ENCODE measurements around the gene ABCA13. TPM values are rescaled to one million over a fixed set of nuclear protein-coding genes. Genes with fewer than 3 reads are reported as not detected.

The ABCA13 gene
- total RNA-seq, 1 donor from 2014 or later = 0.34 TPM

DNA sequence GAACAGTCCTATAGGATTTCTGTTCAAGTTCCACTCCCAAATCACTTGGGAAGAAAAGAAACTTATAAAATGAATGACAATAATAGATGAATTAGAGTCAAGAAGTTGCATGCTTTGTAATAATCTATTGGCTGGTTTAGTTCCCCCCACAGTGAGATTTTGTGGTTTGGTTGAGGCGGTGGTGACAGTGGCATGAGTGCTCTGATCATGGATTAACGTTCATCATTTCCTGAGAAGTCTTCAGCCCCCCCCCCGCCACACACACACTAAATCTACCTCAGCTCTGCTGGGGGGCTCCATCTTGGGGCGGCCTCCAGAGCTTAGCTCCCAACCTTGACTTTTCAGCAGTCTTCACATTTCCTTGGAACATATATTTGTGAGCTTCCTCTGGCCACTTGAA lies 121.7 kb downstream of the ABCA13 start:
- no peaks in the 10 kb centered on the region for H3K9me3 Mint-ChIP-seq (ENCODE audit: unreplicated experiment)

GRCh38 chr7:48295296-48295971 lies 124.2 kb downstream of the ABCA13 start:
- Histone ChIP-seq H3K4me2 (ENCODE audit: low read length) (no peak overlapping the region), H3K4me3 (ENCODE audit: insufficient read depth, low read depth, low read length) (no peak overlapping the region), H3K36me3 (ENCODE audit: insufficient read depth, low read length) (no peaks in the 10 kb centered on the region), H3K9me3 (ENCODE audit: insufficient read depth, low read depth, low read length) (no peaks in the 10 kb centered on the region), H4K20me1 (ENCODE audit: insufficient read depth, low read length) (no peaks in the 10 kb centered on the region), H2AFZ (ENCODE audit: low read depth, low read length) (no peak overlapping the region), H3K79me2 (ENCODE audit: insufficient read depth, low read length) (no peaks in the 10 kb centered on the region), H3K27me3 (ENCODE audit: insufficient read depth, low read length) (no peaks in the 10 kb centered on the region), H3K9ac (ENCODE audit: low read length) (no peak overlapping the region), H3K27ac (ENCODE audit: low read depth, low read length) (no peak overlapping the region), H3K4me1 (ENCODE audit: insufficient read depth, low read length) (peaks cover 15% of the 10 kb centered on the region)
- Mint-ChIP-seq H3K27me3 (ENCODE audit: low read depth, unreplicated experiment) (peaks cover 3% of the 10 kb centered on the region), H3K4me1 (ENCODE audit: low read depth, unreplicated experiment) (peaks cover 9% of the 10 kb centered on the region), H3K27ac (ENCODE audit: unreplicated experiment) (no peak overlapping the region), H3K9me3 (ENCODE audit: unreplicated experiment) (no peaks in the 10 kb centered on the region), H3K4me3 (ENCODE audit: unreplicated experiment) (no peak overlapping the region), H3K36me3 (ENCODE audit: low read depth, unreplicated experiment) (no peaks in the 10 kb centered on the region)
- DNase-seq (ENCODE audit: low read depth) (no peak), FAIRE-seq (no peak)
- TF ChIP-seq EZH2 (IDR thresholded peaks at IDR 0.05; ENCODE audit: insufficient read depth, low read length) (no peak), CTCF (IDR thresholded peaks at IDR 0.05; ENCODE audit: insufficient read depth, low read depth, low read length) (no peak)

More for the DNA sequence above, 121.7 kb downstream of the ABCA13 start:
- H3K27me3 ChIP-seq (ENCODE audit: insufficient read depth, low read length) = no peaks in the 10 kb centered on the region
- H3K4me2 ChIP-seq (ENCODE audit: low read length) = no peak overlapping the region
- H3K36me3 Mint-ChIP-seq (ENCODE audit: low read depth, unreplicated experiment) = no peaks in the 10 kb centered on the region
- H4K20me1 ChIP-seq (ENCODE audit: insufficient read depth, low read length) = no peaks in the 10 kb centered on the region
- FAIRE-seq = no peak
- TF ChIP-seq CTCF (IDR thresholded peaks at IDR 0.05; ENCODE audit: insufficient read depth, low read depth, low read length) = no peak
- no peak for TF ChIP-seq EZH2 (IDR thresholded peaks at IDR 0.05; ENCODE audit: insufficient read depth, low read length)
- H3K9ac ChIP-seq (ENCODE audit: low read length) = no peak overlapping the region
- no peak overlapping the region for H2AFZ ChIP-seq (ENCODE audit: low read depth, low read length)
- H3K27ac ChIP-seq (ENCODE audit: low read depth, low read length) = no peak overlapping the region
- no peaks in the 10 kb centered on the region for H3K4me1 ChIP-seq (ENCODE audit: insufficient read depth, low read length)
- H3K27ac Mint-ChIP-seq (ENCODE audit: unreplicated experiment) = no peak overlapping the region
- no peak overlapping the region for H3K4me3 Mint-ChIP-seq (ENCODE audit: unreplicated experiment)
- peaks cover 3% of the 10 kb centered on the region for H3K27me3 Mint-ChIP-seq (ENCODE audit: low read depth, unreplicated experiment)
- DNase-seq (ENCODE audit: low read depth) = no peak
- no peaks in the 10 kb centered on the region for H3K9me3 ChIP-seq (ENCODE audit: insufficient read depth, low read depth, low read length)
- H3K36me3 ChIP-seq (ENCODE audit: insufficient read depth, low read length) = no peaks in the 10 kb centered on the region
- peaks cover 4% of the 10 kb centered on the region for H3K4me1 Mint-ChIP-seq (ENCODE audit: low read depth, unreplicated experiment)
- no peak overlapping the region for H3K4me3 ChIP-seq (ENCODE audit: insufficient read depth, low read depth, low read length)
- no peaks in the 10 kb centered on the region for H3K79me2 ChIP-seq (ENCODE audit: insufficient read depth, low read length)

GRCh38 chr7:48296966-48297365 lies 125.7 kb downstream of the ABCA13 start:
- Histone ChIP-seq H3K4me2 (ENCODE audit: low read length) (no peak overlapping the region), H4K20me1 (ENCODE audit: insufficient read depth, low read length) (no peaks in the 10 kb centered on the region), H3K36me3 (ENCODE audit: insufficient read depth, low read length) (no peaks in the 10 kb centered on the region), H3K4me1 (ENCODE audit: insufficient read depth, low read length) (peaks cover 15% of the 10 kb centered on the region), H3K27me3 (ENCODE audit: insufficient read depth, low read length) (no peaks in the 10 kb centered on the region), H3K27ac (ENCODE audit: low read depth, low read length) (no peak overlapping the region), H3K9me3 (ENCODE audit: insufficient read depth, low read depth, low read length) (no peaks in the 10 kb centered on the region), H2AFZ (ENCODE audit: low read depth, low read length) (no peak overlapping the region), H3K79me2 (ENCODE audit: insufficient read depth, low read length) (no peaks in the 10 kb centered on the region), H3K4me3 (ENCODE audit: insufficient read depth, low read depth, low read length) (no peak overlapping the region), H3K9ac (ENCODE audit: low read length) (no peak overlapping the region)
- Mint-ChIP-seq H3K36me3 (ENCODE audit: low read depth, unreplicated experiment) (no peaks in the 10 kb centered on the region), H3K9me3 (ENCODE audit: unreplicated experiment) (no peaks in the 10 kb centered on the region), H3K4me1 (ENCODE audit: low read depth, unreplicated experiment) (peaks cover 9% of the 10 kb centered on the region), H3K27me3 (ENCODE audit: low read depth, unreplicated experiment) (no peaks in the 10 kb centered on the region), H3K27ac (ENCODE audit: unreplicated experiment) (no peak overlapping the region), H3K4me3 (ENCODE audit: unreplicated experiment) (no peak overlapping the region)
- TF ChIP-seq CTCF (IDR thresholded peaks at IDR 0.05; ENCODE audit: insufficient read depth, low read depth, low read length) (no peak), EZH2 (IDR thresholded peaks at IDR 0.05; ENCODE audit: insufficient read depth, low read length) (no peak)
- DNase-seq (ENCODE audit: low read depth) = no peak
- FAIRE-seq = no peak
